ENCODE measurements around the gene MYG1. TPM values are rescaled to one million over a fixed set of nuclear protein-coding genes. Genes with fewer than 3 reads are reported as not detected.

MYG1 gene
- polyA plus RNA-seq, 2 of the 4 experiments (the other 2 are of a cell fraction): 55.9 to 75.2 TPM

DNA sequence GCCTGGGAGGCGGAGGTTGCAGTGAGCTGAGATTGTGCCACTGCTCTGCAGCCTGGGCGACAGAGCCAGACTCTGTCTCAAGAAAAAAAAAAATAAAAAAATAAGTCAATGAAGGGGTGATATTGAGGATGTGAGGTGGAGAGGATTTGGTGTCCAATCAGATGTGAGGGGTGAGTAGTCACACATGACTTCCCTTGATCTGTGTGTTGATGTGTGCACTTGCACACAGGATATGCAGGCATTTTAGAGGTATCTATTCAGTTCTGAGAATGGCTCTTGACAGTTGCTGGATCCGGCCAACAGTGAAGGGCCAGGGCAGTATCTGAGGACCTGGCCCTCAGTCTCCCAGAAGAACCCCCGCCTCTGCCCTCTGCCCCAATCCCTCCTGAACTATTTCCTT lies 44.5 kb downstream of the MYG1 start:
- Histone ChIP-seq H3K4me2 (peak overlapping the region; percentile 93), H3K4me1 (peaks cover 9% of the 10 kb centered on the region; the same call in 2 of the 3 replicates), H3K9me3 (no peaks in the 10 kb centered on the region), H3K27ac (peak overlapping the region in 1 of 2 experiments; percentile 93; a peak in 1 of 6 replicates), H3K4me3 (no peak overlapping the region; the same call in 2 of the 3 replicates)
- WGBS (ENCODE audit: missing lambda C conversion rate): 97% methylated on average over 4 of the region's 4 CpGs
- FAIRE-seq (no peak), ATAC-seq (no peak), DNase-seq (ENCODE audit: low read depth in 1 of 2, low spot score in 1 of 2) (no peak)
- CTCF ChIA-PET: interaction anchor here (0.8 to 20.8 kb wide), 12 partner anchors 10 to 165 kb away, joined by 3 to 638 read pairs (median 10); partner anchors contain the start of genes AAAS, AMHR2, SP7 and TARBP2
- POLR2A ChIA-PET: interaction anchor here (0.6 to 2.7 kb wide), 5 partner anchors 18 to 38 kb away, joined by 3 to 51 read pairs (median 17); partner anchors contain the start of genes AAAS and SP1
- TF ChIP-seq HEYL (CRISPR knock-in tag; IDR thresholded peaks at IDR 0.05) (no peak), EHMT2 (IDR thresholded peaks at IDR 0.05; ENCODE audit: low read depth) (no peak), JUN (IDR thresholded peaks at IDR 0.05) (no peak), RARB (CRISPR knock-in tag; IDR thresholded peaks at IDR 0.05) (no peak), RAD21 (conservative IDR thresholded peaks at IDR 0.05 in 1 of 2, IDR thresholded peaks at IDR 0.05 in 1 of 2) (no peak), KDM1A (IDR thresholded peaks at IDR 0.05; ENCODE audit: low read depth) (no peak), MYC (IDR thresholded peaks at IDR 0.05; ENCODE audit: borderline replicate concordance, low read length) (no peak), FOSL2 (IDR thresholded peaks at IDR 0.05) (no peak), FOSL2 (CRISPR knock-in tag; IDR thresholded peaks at IDR 0.05) (no peak), NFE2L2 (conservative IDR thresholded peaks at IDR 0.05; ENCODE audit: low read length) (no peak), SREBF2 (IDR thresholded peaks at IDR 0.05) (no peak), KDM5A (IDR thresholded peaks at IDR 0.05) (no peak), RCOR1 (IDR thresholded peaks at IDR 0.05; ENCODE audit: low read depth, low read length) (no peak), TFCP2L1 (CRISPR knock-in tag; IDR thresholded peaks at IDR 0.05) (no peak), ZC3H11A (IDR thresholded peaks at IDR 0.05) (no peak)
- TF ChIP-seq, protein P1, sequence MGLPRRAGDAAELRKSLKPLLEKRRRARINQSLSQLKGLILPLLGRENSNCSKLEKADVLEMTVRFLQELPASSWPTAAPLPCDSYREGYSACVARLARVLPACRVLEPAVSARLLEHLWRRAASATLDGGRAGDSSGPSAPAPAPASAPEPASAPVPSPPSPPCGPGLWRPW (IDR thresholded peaks at IDR 0.05): no peak

DNA sequence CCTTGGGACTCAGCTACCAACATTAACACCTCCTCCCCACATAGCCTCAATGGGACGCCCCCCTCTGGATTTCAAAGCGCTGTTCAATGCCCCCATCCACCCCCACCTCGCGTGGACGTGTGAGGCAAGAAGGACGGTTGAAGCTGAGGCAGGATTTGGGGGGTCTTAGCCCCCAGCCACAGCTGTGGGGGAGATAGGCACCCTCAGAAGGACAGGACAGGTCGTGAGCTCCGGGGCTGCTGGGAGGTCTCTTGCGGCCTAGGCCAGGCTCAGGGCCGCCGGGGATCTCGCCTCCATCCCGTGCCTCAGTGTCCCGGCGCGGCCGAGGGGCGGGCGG lies 45.0 kb downstream of the MYG1 start:
- H3K9me3 ChIP-seq: no peaks in the 10 kb centered on the region
- H3K27ac ChIP-seq: peak overlapping the region; percentile 81 to 93
- FAIRE-seq: no peak
- peak in 1 of 2 experiments; percentile 52; a peak in 2 of 6 replicates for ATAC-seq
- ChIA-PET POLR2A (interaction anchor here (0.6 to 2.7 kb wide), 15 partner anchors 10 to 156 kb away, joined by 3 to 51 read pairs (median 4); partner anchors contain the start of genes AAAS, PFDN5, PRR13 and SP1), CTCF (interaction anchor here (0.6 to 20.8 kb wide), 34 partner anchors 9 to 169 kb away, joined by 3 to 638 read pairs (median 5); partner anchors contain the start of genes AAAS, AMHR2, PFDN5 and SP7)
- peak overlapping the region; percentile 64 for H3K4me3 ChIP-seq
- DNase-seq (ENCODE audit: low read depth in 1 of 2, low spot score in 1 of 2): no peak
- H3K4me2 ChIP-seq: peak overlapping the region; percentile 93
- H3K4me1 ChIP-seq: peaks cover 9% of the 10 kb centered on the region; the same call in 2 of the 3 replicates
- 43% methylated on average over 1 of the region's 19 CpGs for WGBS (ENCODE audit: missing lambda C conversion rate)
- no peak for TF ChIP-seq GATA3 (IDR thresholded peaks at IDR 0.05; ENCODE audit: borderline replicate concordance)
- TF ChIP-seq, protein P2, sequence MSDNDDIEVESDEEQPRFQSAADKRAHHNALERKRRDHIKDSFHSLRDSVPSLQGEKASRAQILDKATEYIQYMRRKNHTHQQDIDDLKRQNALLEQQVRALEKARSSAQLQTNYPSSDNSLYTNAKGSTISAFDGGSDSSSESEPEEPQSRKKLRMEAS (IDR thresholded peaks at IDR 0.05): no peak
- TF ChIP-seq, protein P3, sequence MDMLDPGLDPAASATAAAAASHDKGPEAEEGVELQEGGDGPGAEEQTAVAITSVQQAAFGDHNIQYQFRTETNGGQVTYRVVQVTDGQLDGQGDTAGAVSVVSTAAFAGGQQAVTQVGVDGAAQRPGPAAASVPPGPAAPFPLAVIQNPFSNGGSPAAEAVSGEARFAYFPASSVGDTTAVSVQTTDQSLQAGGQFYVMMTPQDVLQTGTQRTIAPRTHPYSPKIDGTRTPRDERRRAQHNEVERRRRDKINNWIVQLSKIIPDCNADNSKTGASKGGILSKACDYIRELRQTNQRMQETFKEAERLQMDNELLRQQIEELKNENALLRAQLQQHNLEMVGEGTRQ (IDR thresholded peaks at IDR 0.05): no peak
- no peak for TF ChIP-seq CBX2 (IDR thresholded peaks at IDR 0.05; ENCODE audit: borderline replicate concordance, low read depth)
- TF ChIP-seq, protein P4, sequence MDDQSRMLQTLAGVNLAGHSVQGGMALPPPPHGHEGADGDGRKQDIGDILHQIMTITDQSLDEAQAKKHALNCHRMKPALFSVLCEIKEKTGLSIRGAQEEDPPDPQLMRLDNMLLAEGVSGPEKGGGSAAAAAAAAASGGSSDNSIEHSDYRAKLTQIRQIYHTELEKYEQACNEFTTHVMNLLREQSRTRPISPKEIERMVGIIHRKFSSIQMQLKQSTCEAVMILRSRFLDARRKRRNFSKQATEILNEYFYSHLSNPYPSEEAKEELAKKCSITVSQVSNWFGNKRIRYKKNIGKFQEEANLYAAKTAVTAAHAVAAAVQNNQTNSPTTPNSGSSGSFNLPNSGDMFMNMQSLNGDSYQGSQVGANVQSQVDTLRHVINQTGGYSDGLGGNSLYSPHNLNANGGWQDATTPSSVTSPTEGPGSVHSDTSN (IDR thresholded peaks at IDR 0.05): no peak
- TF ChIP-seq KDM5A (IDR thresholded peaks at IDR 0.05): no peak
- no peak for TF ChIP-seq TP53 (CRISPR knock-in tag; IDR thresholded peaks at IDR 0.05)

Measured in A549 (cell line).